GM20431 (cell line): ENCODE results near the gene ASB16.

Experiments used
- in situ Hi-C: fragments of 300-500 bp; cut with MseI, MboI; formaldehyde crosslinking; loops from one replicate; pipeline ENCODE4 v1.15.0; 2020; ENCODE audit warnings: low sequenced_read_pairs; ENCODE audit not compliant: unreplicated experiment

The ASB16 gene

DNA sequence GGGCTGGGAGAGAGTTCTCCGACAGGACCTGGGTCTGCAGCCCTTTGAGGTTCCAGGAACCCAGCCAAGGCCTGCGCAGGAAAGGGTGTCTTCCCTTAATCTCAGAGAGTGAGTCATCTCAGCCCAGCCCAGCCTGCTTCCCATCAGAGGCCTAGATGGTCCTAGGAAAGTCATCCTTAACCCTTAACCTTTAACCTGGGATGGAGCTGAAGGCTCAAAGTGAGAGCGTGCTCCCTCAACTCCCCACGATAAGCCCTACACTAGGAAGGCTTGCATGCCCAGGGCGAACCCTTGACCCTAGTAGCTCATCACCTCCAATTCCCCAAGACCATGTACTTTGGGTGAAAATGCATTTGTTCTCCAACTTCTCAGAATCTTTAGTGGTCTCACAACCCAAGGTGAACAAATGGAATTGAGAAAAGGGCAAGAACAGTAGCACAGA, 34.0 kb downstream of the ASB16 start:
- in situ Hi-C loops: loop anchor here (10.0 kb wide), 1 partner anchor 120 kb away; the partner anchor contains the start of gene SLC25A39

DNA sequence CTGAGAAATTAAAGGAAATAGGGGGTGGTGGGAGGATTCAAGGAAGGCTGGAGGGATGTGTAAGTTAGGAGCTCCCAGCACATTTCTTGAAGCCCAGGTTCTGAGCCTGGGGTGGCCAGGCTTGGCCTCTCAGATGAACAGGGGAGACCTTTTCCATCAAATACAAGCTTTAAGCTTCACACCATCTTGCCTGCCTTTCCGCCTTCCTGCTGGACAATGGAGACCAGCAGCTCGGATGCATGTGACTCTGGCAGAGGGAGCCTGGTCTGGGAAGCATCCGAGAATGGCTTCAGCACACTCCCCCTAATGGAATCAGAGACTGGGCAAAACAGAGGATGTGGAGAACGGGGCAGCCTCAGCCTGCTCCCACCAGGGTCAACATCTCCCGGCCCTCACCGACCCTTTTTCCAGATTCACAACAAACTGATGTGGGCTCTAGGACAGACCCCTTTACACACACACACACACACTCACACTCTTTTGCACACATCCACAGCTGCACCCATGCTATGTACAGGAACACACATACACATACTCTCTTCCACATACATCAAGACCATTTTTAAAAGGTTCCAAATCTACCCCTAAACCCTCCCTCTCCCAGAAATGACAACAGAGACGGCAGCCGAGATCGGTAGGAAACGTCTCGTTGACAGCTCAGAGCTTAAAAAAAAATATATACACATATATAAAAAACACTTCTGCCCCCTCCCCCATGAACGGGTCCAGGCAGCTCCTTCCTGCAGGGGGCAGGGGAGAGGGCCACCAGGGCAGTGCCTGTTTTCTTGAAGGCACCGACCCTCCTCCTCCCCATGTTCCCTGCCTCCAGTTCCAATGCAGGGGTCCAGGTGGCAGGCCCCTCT, 35.7 kb downstream of the ASB16 start:
- in situ Hi-C loops: loop anchor here (10.0 kb wide), 1 partner anchor 119 kb away; the partner anchor contains the start of gene SLC25A39

DNA sequence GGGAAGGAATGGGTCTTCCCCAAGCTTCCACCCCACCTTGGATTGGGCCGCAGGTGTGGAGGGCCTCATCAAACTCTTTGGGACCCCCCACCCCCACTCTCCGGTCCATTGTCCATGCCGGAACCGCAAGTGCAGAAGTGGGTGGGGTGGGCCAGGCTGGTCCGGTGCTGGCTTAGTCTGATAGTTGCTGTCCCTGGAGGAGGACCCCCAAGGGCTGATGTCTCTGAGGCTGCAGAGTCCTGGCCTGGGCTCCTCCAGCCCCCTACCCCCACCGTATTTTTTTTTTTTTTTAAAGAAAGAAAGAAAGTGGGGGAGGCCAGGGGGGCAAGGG, 36.3 kb downstream of the ASB16 start:
- in situ Hi-C loops: loop anchor here (10.0 kb wide), 1 partner anchor 118 kb away; the partner anchor contains the start of gene SLC25A39

DNA sequence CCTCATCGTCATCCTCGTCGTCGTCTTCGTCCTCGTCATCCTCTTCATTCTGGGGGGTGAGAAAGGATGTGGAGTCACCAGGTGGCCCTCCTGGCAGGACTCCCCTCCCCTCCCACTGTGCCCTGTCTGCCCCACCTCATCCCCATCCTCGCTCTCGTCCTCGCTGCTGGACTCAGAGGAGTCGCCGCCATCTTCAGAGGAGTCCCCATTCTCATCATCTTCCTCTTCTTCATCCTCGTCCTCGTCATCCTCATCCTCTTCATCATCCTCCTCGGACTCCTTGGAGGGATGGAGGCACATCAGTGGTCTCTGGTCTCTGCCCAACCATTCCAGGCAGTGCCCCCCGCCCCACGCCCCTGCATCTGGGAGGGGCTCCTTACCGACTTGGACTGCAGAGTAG, 36.8 kb downstream of the ASB16 start:
- in situ Hi-C loops: loop anchor here (10.0 kb wide), 1 partner anchor 117 kb away; the partner anchor contains the start of gene SLC25A39

DNA sequence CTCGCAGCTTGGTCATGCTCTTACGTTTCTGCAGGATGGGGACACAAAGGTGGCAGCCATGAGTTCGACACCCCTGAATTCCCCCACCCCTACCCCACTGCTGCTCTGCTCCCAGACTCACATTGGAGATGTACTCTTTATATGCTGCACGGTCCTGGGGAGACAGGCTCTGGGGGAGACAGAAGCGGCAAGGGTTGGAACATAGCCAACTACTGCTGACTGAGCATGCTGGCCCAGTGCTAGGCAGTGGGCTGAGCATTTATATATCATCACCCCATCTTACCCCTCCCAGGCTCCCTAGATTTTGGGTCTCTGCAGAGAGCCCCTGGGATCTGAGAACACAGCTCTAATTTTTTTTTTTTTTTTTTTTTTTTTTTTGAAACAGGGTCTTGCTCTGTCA, 37.2 kb downstream of the ASB16 start:
- in situ Hi-C loops: loop anchor here (10.0 kb wide), 1 partner anchor 117 kb away; the partner anchor contains the start of gene SLC25A39

DNA sequence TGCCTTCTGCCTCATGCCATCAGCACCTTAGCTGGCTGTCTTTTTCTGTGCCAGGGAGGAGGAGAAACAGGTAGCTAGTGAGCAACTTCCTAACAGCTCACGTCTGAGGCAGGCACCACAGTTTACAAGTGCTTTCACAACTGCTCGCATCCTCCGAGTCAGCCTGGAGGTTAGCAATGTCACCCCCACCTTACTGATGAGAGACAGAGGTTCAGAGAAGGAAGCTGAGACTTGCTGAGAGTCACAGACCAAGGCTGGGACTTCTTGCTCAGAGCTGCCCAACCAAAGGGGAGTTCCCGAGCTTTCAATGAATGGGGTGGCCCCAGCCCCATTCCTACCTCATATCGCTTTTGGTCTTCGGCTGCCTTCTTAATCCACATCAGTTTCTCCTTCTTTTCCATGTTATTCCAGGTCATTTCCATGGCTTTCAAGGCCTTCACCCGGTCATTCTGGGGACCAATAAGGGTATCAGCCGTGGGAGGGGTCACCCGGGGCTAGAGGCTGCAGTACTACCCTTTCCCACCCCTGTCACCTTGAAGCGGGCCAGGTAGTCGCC, 39.4 kb downstream of the ASB16 start:
- in situ Hi-C loops: loop anchor here (10.0 kb wide), 1 partner anchor 115 kb away; the partner anchor contains the start of gene SLC25A39

DNA sequence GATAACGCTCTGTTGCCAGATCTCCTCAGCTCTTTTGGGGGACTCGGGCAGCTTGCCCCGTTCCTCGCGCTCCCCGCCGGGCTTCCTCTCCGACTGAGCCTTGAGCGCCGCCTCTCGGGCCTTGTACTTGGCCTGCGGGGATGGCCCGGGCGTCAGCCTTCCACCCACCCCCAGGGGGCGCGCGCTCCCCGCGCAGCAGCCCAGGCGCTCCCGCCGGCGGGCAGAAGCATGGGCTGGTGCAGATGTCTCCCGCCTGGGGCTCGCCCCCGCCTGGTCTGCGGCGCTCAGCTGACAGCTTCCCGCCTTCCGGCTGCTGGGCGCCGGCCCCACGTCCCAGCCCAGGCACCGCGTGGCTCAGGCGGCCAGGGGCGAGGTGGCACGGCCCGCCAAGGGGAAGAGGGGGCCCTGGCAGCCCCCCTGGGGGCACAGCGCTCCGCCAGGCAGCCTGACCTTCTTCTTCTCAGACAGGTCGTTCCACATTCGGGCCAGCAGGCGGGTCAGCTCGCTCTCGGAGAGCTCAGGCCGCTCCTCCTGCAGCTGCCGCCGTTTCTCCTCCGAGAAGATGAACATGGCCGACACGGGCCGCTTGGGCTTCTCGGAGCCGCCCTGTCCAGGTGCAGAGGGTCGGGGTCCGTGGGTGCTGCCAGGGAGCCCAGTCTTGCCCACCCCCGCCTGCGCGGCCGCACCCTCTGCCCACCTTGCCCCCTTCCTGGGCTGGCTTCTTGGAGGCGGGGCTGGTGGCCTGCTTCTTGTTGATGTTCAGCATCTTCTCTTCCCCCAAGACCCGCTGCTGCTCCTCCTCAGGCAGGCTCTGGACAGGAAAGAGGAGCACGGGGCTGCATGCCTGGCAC, 40.1 kb downstream of the ASB16 start:
- in situ Hi-C loops: no loop called here

DNA sequence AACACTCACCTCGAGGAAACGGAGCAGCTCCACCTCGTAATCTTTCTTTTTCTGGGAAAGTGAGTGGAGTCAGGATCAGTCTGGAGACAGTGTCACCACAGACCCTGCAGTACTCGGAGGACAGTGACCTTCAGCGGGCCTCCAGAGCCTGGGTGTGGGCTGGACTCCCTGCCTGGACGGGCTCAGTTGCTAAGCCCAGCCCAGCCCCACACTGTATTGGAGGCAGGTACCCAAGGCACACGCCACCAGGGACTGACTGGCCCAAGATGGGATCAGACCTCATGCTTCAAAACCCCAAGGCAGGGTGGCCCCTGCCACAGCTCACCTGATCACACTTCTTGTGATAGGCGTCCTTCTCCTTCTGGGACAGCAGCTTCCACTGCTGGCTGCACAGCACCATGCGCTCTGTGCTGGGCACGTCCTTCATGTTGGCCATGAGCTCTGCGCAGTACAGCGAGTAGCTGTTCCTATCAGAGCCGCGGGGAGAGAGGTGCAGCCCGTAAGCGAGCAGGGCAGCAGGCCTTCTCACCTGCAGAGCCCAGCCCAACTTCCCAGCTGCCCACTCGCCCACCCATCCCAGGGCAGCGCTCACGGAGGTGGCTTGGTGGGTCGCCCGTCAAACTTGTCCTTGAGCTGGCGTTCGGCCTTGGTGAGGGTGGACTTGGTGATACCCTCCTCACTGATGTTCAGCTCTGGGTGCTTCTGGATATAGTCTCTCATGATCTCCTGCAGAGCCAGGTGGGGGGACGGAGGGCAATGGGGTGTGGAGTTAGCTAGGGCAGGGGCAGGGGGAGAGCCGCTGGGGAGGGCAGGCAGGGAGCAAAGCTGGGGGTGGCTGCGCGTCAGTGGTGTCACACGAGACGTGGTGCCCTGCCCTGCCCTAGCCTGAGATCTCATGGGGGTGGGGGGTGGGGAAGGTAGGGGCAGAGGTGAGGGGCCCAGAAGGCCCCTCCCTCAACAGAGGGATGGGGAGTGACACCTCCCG, 41.1 kb downstream of the ASB16 start:
- in situ Hi-C loops: no loop called here

DNA sequence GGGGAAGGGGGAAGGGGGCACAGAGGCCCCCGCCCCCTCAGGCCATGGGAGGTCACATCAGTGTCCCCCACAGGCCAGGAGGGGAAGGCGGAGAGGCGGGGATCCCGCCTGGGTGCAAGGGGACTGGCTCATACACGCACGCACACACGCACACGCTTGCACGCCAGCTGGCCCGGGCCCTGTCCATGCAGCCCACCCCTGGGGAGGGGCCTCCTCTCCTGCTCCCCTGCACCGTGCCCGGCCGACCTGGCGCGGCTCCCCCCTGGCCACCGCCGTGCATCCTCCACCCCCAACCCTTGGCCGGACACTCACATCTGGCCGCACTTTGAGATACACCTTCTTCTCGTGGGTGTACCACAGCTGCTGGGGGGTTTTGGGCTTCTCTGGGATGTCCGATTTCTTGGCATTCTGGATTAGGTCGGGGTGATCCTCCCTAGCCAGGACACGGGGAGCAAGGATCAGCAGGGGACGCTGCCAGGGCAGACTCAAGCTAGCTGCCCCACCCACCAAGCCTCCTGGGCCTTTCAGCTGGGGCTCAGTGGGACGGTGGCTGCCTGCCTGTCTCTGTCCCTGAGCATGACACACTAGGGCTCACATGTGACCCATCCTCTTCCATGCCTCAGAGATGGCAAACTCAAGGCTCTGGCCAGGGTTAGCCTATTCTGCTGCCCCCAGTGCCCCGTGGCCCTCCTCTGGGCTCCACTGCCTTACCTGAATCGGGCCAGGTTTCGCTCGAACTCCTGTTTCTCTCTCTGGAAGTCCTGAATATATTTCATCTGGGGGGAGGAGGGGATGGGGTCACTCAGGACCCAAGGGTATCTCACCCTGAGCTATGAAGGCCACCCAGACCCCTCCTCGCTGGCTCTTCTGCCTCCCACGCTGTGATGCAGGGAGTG, 42.3 kb downstream of the ASB16 start:
- in situ Hi-C loops: no loop called here

DNA sequence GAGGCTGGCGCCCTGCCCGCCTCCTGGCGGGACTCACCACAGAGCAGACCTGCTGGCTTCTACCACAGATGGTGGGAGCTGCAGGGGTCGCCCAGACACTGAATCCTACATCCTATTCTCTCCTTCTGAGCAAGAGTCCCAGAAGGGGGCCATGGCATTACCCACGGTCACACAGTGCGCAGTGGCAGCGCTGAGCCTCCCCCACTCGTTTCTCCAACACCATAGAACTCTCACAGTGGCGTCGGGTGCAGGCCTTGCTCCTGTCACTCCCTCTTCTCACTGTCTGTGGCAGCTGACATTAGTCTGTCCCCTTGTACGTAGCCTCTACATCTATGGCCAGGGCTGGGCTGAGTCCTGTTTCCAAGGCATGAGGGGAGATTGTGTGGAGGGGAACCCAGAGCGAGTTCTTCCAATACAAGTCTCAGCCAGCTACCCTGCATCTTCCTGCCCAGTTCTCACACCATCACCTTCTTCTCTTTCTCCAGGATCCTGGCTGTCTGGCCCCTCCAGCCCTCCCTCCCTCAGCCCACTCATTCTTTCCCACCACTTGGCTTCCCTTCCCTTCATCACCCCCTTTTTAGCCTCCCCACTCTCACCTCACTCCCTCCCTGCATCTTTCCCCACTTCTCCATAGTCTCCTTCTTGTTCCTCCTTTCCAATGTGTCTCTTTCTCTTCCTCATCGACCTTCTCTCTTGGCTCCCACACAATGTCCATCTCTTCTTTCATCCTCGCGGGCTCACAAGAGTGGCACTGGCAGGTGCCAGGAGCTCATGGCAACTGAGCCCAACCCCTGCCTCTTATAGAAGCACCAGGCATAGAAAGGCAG, 43.1 kb downstream of the ASB16 start:
- in situ Hi-C loops: no loop called here

DNA sequence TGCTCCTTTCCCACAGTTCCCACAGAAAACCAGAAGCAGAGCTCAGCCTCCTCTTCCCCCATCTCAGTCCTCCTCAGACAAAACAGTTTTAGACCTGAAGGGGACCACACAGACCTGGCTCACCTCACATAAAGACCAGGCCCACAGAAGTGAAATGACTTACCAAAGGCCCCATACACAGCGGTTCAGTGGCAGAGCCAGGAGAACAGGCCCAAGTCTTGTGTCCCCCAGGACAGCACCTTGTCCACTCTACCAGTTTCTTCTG, 43.7 kb downstream of the ASB16 start:
- in situ Hi-C loops: no loop called here

DNA sequence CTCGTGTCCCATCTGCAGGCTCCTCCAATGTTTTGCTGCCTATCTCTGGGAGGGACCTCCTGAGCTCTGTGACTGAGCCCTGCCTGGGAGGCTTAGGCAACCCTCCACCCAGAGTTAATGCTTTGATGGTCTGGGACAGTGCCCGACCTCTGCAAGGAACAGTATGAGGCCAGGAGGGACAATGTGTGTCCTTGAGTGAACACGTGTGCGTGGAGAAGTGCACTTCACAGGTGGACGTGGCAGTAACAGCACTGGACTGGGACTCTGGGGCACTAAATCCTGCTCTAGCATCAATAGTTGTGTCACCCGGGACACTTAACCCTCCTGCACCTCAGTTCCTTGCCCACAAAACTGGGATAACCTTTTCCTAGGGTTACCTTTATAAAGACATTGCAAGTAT, 44.4 kb downstream of the ASB16 start:
- in situ Hi-C loops: no loop called here

DNA sequence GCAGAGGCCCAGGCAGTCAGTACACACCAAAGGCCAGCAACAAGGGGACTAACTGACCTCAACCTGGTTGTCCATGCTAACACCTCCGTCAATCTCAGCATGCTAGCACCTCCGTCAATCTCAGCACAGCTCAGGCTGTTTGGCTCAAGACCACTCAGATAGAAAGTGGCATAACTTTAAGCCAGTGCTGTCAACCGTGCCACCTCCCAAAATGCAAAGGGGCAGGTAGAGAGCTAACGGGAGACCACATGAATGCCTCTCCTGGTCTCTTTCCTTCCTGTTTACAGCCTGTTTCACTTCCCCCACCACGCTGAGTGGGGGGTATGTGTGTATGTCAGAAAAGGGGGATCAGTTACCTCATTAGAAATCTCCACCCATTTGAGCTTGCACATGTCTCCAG, 45.7 kb downstream of the ASB16 start:
- in situ Hi-C loops: no loop called here

DNA sequence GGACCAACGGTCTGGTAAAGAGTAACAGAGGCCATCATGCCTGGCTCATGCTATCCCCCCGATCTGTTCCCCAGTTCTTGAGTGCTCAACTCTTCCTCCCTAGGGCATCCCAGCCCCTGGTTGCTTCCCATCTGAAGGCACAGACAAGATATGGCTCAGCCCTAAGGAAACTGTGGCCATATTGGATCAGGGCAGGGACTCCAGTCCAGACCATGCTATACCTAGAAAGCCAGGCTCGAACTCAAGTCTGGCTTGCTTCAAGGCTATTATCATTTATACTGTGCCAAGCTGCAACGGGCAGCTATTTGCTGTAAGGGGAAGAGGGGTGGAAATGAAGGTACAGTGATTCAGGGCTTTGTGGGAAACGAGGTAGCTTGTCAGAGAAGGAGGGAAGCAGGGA, 46.2 kb downstream of the ASB16 start:
- in situ Hi-C loops: no loop called here

DNA sequence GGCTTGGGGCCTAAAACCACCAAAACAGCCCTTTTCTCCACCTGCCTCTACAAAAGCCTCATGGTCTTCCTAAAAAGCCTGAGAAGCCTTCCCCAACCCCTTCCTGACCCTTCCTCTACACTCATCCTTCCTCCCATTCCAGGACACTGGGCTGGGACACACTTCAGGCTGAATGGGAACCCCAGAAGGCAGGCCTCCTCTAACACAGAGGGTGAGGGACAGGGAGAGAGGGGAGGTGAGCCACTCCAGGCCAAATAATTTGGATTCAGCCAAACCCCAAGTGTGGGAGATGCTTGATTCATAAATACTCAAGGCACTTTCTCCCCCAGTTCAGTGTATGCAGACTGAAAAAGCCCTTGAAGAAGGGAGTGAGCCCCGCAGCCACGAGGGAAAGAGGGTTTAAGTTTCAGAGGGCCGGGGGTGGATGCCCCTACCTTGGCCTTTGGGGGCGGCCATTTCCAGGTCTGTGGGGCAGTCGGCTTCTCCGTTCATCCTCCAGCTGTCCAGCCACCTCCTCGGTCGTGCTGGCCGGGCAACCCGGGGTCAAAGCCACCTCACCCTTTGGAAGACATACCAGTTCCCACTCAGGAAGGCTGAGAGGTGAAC, 47.3 kb downstream of the ASB16 start:
- in situ Hi-C loops: no loop called here

DNA sequence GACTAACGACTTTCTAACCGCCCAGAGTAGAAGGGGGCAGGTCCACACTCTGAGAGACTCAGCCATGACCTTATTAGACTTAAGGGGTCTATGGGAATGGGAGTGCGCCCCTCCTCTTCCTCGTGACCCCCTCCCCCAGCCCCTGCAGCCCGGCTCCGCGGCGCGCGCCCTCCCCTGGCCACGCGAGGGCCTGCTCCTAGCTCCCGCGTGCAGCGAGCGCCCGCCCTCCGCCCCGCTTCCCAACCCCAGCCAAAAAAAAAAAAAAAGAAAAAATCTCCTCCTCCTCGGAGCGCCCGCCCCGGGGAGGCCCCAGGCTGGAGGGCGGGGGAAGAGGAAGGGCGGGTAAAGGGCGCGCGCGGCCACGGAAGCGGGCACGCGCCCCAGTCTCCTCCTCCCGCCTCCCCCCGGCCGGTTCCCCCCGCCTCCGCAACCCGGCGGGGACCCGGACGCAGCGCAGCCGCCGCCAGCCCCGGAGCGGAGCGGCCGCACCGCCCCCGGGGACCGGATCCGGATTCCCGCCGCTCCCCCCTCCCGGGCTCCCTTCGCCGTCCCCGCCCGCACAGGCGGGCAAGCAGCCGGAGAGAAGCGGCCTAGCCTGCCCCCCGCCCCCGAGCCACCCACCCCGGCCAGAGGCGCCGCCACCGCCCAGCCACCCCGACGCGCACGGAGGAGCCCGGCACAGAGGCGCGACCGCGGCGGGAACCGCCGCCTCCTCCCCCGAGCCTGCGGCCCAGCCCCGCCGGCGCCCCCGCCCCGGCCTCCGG, 48.0 kb downstream of the ASB16 start:
- in situ Hi-C loops: no loop called here
